HFFc6 (cell line): Measurements from ENCODE around the gene PKP4. TPM values are rescaled to one million over a fixed set of nuclear protein-coding genes. Genes with fewer than 3 reads are reported as not detected.

Source experiments
- DNase-seq: peaks from one replicate; pipeline ENCODE4 v3.0.0-alpha.2; 2018
- H3K27ac Mint-ChIP-seq: 2 replicates; pipeline ENCODE4 v1.8.0; 2020; ENCODE audit warnings: mild to moderate bottlenecking, mixed read lengths
- H3K27me3 Mint-ChIP-seq: 2 replicates; pipeline ENCODE4 v1.8.0; 2021; ENCODE audit warnings: mild to moderate bottlenecking, moderate library complexity, mixed read lengths; ENCODE audit not compliant: insufficient read depth
- H3K36me3 Mint-ChIP-seq: 2 replicates; pipeline ENCODE4 v1.8.0; 2021; ENCODE audit warnings: low read depth, mixed read lengths
- H3K4me1 Mint-ChIP-seq: 2 replicates; pipeline ENCODE4 v1.8.0; 2020; ENCODE audit warnings: low read depth, mixed read lengths
- H3K4me3 Mint-ChIP-seq: 2 replicates; pipeline ENCODE4 v1.8.0; 2020; ENCODE audit warnings: mild to moderate bottlenecking, moderate library complexity, mixed read lengths
- H3K9me3 Mint-ChIP-seq: 2 replicates; pipeline ENCODE4 v1.8.0; 2020; ENCODE audit warnings: mild to moderate bottlenecking, mixed read lengths
- total RNA-seq, 6 experiments: library from RNA; stranded (reverse); fragmentation: NEBNext Ultra II Directional; extraction: Animal tissue kit (Norgen Biotek cat#: 25700); gene quantifications; 2 replicates in 1 of 6; 3 replicates in 5 of 6; pipeline ENCODE4 v1.2.3, GENCODE V29; 2021
- TF ChIP-seq, protein P1 (sequence below): fragments of 200-600 bp; sonication (generic); IDR thresholded peaks from 2 replicates; pipeline ENCODE4 v1.5.0; 2021; ENCODE audit warnings: antibody characterized with exemption, mild to moderate bottlenecking

PKP4 gene
- total RNA-seq, 6 experiments from 2014 or later: 35.9 to 48.9 (median 43.5) TPM

DNA sequence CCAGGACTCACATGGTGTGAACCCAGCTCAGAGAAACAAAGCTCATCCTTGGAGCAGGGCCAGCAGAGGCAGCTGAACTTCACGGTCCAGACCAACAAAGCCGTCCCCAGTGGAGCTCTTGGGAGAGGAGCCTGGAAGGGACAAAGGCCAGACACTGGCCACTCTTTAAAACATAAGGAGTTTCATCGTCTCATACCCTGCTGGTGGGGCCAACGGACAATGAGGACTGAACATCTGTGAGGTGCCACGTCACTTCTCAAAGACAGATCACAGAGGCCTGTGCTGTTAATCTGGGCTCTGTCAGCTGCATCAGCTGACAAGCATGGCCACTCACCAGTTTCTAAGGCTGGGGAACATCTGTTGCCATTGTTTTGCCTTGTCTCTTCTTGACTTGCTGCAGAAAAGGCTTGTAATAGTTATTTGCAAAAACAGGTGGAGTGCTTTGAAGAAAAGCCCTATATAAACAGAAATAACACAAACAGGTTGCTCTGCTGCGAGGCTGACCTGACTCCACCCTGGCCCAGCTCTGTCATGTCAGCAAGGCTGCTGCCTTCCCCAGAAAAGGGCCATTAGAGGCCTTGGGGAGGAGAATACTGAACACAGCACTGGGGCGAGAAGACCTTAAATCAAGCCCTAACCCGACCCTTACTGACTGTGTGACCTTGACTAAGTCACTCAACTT lies 270.3 kb downstream of the PKP4 start:
- H3K27me3 Mint-ChIP-seq: peaks cover 28% of the 10 kb centered on the region
- DNase-seq: no peak
- H3K36me3 Mint-ChIP-seq: no peaks in the 10 kb centered on the region
- TF ChIP-seq, protein P1, sequence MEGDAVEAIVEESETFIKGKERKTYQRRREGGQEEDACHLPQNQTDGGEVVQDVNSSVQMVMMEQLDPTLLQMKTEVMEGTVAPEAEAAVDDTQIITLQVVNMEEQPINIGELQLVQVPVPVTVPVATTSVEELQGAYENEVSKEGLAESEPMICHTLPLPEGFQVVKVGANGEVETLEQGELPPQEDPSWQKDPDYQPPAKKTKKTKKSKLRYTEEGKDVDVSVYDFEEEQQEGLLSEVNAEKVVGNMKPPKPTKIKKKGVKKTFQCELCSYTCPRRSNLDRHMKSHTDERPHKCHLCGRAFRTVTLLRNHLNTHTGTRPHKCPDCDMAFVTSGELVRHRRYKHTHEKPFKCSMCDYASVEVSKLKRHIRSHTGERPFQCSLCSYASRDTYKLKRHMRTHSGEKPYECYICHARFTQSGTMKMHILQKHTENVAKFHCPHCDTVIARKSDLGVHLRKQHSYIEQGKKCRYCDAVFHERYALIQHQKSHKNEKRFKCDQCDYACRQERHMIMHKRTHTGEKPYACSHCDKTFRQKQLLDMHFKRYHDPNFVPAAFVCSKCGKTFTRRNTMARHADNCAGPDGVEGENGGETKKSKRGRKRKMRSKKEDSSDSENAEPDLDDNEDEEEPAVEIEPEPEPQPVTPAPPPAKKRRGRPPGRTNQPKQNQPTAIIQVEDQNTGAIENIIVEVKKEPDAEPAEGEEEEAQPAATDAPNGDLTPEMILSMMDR: no peak
- H3K4me3 Mint-ChIP-seq: no peak overlapping the region
- H3K9me3 Mint-ChIP-seq: no peaks in the 10 kb centered on the region
- H3K4me1 Mint-ChIP-seq: peaks cover 16% of the 10 kb centered on the region
- no peak overlapping the region for H3K27ac Mint-ChIP-seq

DNA sequence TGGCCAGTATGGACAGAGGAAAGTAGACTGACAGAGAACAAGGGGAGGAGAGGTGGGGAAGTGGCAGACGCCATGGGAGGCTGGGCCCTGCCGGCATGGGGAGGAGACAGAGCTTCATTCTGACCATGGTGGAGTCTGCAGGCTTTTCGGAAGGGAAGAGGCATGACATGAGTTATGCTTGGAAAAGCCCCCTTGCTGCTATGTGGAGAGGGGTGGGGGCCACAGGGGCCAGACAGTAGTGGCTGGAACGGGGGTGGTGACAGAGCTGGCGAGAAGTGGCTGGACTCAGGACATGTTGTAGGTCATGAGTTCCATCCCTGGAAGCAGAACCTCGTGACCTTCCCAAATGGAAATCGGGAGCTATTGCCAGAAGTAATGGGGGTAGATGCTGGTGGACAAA lies 271.7 kb downstream of the PKP4 start:
- H3K4me1 Mint-ChIP-seq: peaks cover 16% of the 10 kb centered on the region
- H3K27me3 Mint-ChIP-seq: peaks cover 30% of the 10 kb centered on the region
- no peaks in the 10 kb centered on the region for H3K9me3 Mint-ChIP-seq
- TF ChIP-seq, protein P1: no peak
- no peak for DNase-seq
- H3K27ac Mint-ChIP-seq: no peak overlapping the region
- no peaks in the 10 kb centered on the region for H3K36me3 Mint-ChIP-seq
- H3K4me3 Mint-ChIP-seq: no peak overlapping the region

DNA sequence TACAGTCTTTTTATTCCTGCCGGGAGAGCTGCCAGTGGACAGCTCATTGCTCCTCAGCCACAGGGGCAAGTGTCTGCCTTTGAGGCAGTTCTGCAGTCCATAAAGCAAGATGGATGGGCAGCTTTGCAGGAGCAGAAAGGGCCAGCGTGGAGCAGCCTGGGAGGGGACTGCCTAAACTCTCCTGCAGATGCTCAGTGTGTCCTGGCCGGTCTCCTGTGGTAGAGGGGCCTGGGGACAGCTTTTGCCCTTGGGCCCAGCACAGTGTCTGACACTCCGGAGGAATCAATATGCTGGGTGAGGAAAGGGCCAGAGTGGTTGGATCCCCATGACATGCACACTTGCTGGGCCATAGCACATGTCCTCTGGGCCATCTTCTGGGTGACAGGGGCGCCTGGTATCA lies 272.7 kb downstream of the PKP4 start:
- peaks cover 7% of the 10 kb centered on the region for H3K4me1 Mint-ChIP-seq
- no peaks in the 10 kb centered on the region for H3K9me3 Mint-ChIP-seq
- DNase-seq: no peak
- no peak overlapping the region for H3K4me3 Mint-ChIP-seq
- TF ChIP-seq, protein P1: no peak
- no peaks in the 10 kb centered on the region for H3K36me3 Mint-ChIP-seq
- no peak overlapping the region for H3K27ac Mint-ChIP-seq
- H3K27me3 Mint-ChIP-seq: peaks cover 30% of the 10 kb centered on the region

DNA sequence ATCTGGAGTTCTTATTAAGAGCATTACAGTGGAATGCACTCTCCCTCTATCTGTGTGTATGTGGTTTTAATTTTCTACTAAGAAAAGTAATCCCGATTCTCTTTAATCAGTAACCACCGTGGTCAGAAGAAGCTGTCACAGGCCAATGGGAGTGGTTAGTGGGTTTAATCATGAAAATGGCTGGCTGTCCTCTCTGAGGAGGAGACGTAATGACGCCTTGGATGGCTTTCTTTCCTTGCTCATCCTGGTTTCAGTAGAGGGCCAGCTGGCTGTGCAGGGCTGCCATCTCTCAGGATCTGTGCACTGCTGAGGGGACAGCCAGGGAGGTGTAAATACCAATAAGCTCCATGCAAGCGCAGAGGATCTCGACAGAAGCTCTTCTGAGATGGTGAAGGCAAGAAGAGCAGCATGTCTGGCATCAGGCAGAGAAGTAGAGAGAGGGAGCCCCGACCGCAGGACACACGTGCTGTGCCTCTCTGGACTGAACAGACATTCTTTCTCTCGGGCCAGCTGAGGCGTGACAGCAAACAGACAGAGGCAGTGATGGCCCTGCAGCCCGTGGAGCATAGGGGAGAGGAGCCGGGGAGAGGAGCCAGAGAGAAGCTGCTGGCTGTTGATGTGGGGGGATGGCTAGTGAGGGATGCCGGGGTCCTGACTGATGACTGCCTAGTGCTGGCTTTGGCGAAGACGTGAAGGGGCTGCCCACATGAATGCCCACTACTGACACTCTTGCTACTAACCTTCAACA lies 273.3 kb downstream of the PKP4 start:
- Mint-ChIP-seq H3K4me1 (peaks cover under 1% of the 10 kb centered on the region; the same call in 1 of the 2 replicates), H3K27ac (no peak overlapping the region), H3K27me3 (peaks cover 33% of the 10 kb centered on the region), H3K9me3 (no peaks in the 10 kb centered on the region), H3K36me3 (no peaks in the 10 kb centered on the region), H3K4me3 (no peak overlapping the region)
- no peak for DNase-seq
- TF ChIP-seq, protein P1: no peak

DNA sequence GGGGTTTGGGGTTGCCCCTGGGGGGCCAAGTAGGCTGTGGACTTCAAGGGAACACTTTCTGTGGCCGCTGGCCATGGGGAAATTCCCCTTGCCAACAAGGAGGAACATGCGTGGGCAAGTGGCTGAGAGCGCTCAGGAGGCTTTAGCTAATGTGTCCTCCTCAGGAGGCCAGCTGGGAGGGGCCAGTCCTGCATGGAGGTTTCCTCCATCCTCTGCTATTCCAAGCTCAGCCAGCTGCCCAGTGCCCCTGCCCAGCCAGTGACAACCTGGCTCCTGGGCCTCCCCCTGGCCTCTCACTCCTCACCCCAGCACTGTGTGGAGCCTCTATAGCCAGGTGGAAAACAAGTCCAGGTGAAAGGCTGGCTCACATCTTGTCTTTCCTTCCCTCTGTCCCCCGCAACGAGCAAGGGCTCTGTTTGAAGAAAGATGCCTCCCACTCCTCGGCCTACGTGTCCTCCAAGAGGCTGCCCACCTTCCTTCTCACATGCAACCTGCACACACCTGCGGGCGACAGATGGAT lies 273.9 kb downstream of the PKP4 start:
- TF ChIP-seq, protein P1: no peak
- Mint-ChIP-seq H3K36me3 (no peaks in the 10 kb centered on the region), H3K27me3 (peaks cover 36% of the 10 kb centered on the region), H3K4me3 (no peak overlapping the region), H3K27ac (no peak overlapping the region), H3K9me3 (no peaks in the 10 kb centered on the region), H3K4me1 (no peaks in the 10 kb centered on the region)
- DNase-seq: no peak
